Ovary (tissue), 9 donors: ENCODE measurements around the gene CRYBG2. TPM values are rescaled to one million over a fixed set of nuclear protein-coding genes. Genes with fewer than 3 reads are reported as not detected.

Experiments used
- DNase-seq, 5 donors: peaks; one replicate each; pipeline ENCODE4 v3.0.0-alpha.2; 2019 to 2020
- H3K27ac ChIP-seq, 2 donors: fragments of 200-600 bp; one replicate each; pipeline versions ENCODE4 v1.5.1 to v1.8.0; 2019 to 2022
- H3K27me3 ChIP-seq: fragments of 200-600 bp; one replicate; pipeline ENCODE4 v1.8.0; 2022
- H3K36me3 ChIP-seq: fragments of 200-600 bp; sonication (generic); one replicate; pipeline ENCODE4 v1.5.1; 2019
- H3K4me1 ChIP-seq: one replicate; pipeline ENCODE4 v1.8.1; 2013; ENCODE audit warnings: mild to moderate bottlenecking, moderate library complexity; ENCODE audit not compliant: insufficient read depth
- H3K4me3 ChIP-seq: fragments of 200-600 bp; sonication (generic); one replicate; pipeline ENCODE4 v1.5.1; 2017
- H3K9me3 ChIP-seq, 2 donors: fragments of 200-600 bp in 1 of 2; sonication (generic) in 1 of 2; one replicate each; pipeline versions ENCODE4 v1.5.1 to v1.8.1; 2013 to 2019; ENCODE audit warnings: mild to moderate bottlenecking in 1 of 2, moderate library complexity in 1 of 2
- CTCF ChIP-seq, 3 donors: fragments of 450-650 bp in 2 of 3; fragments of 200-600 bp in 1 of 3; IDR thresholded peaks; one replicate each; pipeline versions ENCODE4 v1.5.1 to v1.8.0; 2016 to 2022; ENCODE audit warnings: antibody characterized with exemption in 3 of 3, mild to moderate bottlenecking in 1 of 3
- EP300 ChIP-seq: sonication (generic); formaldehyde crosslinking; IDR thresholded peaks from one replicate; pipeline ENCODE4 v1.6.1; 2017; ENCODE audit warnings: antibody characterized with exemption
- POLR2A ChIP-seq: fragments of 450-650 bp; IDR thresholded peaks from one replicate; pipeline ENCODE4 v1.6.1; 2017; ENCODE audit warnings: antibody characterized with exemption, mild to moderate bottlenecking, moderate library complexity
- WGBS, 3 donors: extraction: QIAGEN DNeasy Blood & Tissue Kit in 1 of 3; methylation state at CpG; one replicate each; pipeline versions ENCODE4 v1.1.5 to v1.1.7; 2013 to 2017; 5-methylcytosine and 5-hydroxymethylcytosine counted together
- intact Hi-C, 4 donors: fragments of 100-400 bp; cut with DNase I; formaldehyde crosslinking; loops; one replicate each; pipeline versions ENCODE4 v1.11.0 to v1.15.1; 2022 to 2023
- polyA plus RNA-seq, 2 donors: library from polyadenylated mRNA; stranded (reverse); fragments of 200-250 nt in 1 of 2; fragments of 350-450 nt in 1 of 2; fragmentation: Illumina TruSeq in 1 of 2; extraction: RNeasy Lipid Tissue Mini Kit (QIAGEN cat#74804) in 1 of 2; gene quantifications; one replicate each; pipeline ENCODE4 v1.2.3, GENCODE V29; 2013 to 2014
- total RNA-seq, 7 donors: library from RNA; depleted of rRNA in 2 of 7; stranded (reverse); fragments of >200 nt in 2 of 7; fragmentation: NEBNext Ultra II Directional in 3 of 7; extraction: Animal tissue kit (Norgen Biotek cat#: 25700) in 3 of 7; gene quantifications; one replicate each; pipeline versions ENCODE4 v1.1.0 to v1.2.4, GENCODE V29; 2016 to 2023
- donor health status: DM: no; HTN: no; CAD: no; lungs with moderate emphysema.
- donor health status: DM: no; HTN: no; CAD: no.
- donor health status: Bipolar disorder and iron deficiency.
- donor health status: DM: yes; HTN: yes; CAD: no.
- donor health status: DM: no; HTN: no; CAD: no.
- donor health status: DM: yes; HTN: yes; CAD: no.

The CRYBG2 gene
- total and polyA plus RNA-seq, 9 donors, result 0.11 to 2.3 (median 0.23) TPM; not detected in 6

GRCh38 chr1:26361605-26362122 lies 7.7 kb upstream of the CRYBG2 start:
- DNase-seq, result no peak
- Histone ChIP-seq H3K4me1 (peaks cover 2% of the 10 kb centered on the region), H3K4me3 (no peak overlapping the region), H3K9me3 (no peaks in the 10 kb centered on the region), H3K36me3 (no peaks in the 10 kb centered on the region), H3K27ac (no peak overlapping the region), H3K27me3 (no peaks in the 10 kb centered on the region)
- intact Hi-C loops, result no loop called here
- TF ChIP-seq POLR2A, result no peak
- TF ChIP-seq CTCF (IDR thresholded peaks at IDR 0.05), result no peak
- TF ChIP-seq EP300, result no peak
- 84 to 89% (median 86%) methylated on average over 12 of the region's 12 CpGs for WGBS, 3 donors

GRCh38 chr1:26360807-26361604 lies 7.1 kb upstream of the CRYBG2 start:
- DNase-seq, result no peak
- H3K27me3 ChIP-seq, result no peaks in the 10 kb centered on the region
- intact Hi-C loops, result no loop called here
- 43 to 60% (median 45%) methylated on average over 27 of the region's 27 CpGs for WGBS, 3 donors
- no peak for TF ChIP-seq POLR2A
- TF ChIP-seq CTCF (IDR thresholded peaks at IDR 0.05), result no peak
- TF ChIP-seq EP300, result no peak
- H3K4me1 ChIP-seq, result peaks cover 2% of the 10 kb centered on the region
- H3K9me3 ChIP-seq, result no peaks in the 10 kb centered on the region
- H3K27ac ChIP-seq, result no peak overlapping the region
- no peaks in the 10 kb centered on the region for H3K36me3 ChIP-seq
- H3K4me3 ChIP-seq, result no peak overlapping the region

- no peak for DNase-seq
- WGBS, 3 donors, result 1 to 2% (median 2%) methylated on average over 56 to 67 of the region's 67 CpGs
These were observed 6.3 kb upstream of the CRYBG2 start for GRCh38 chr1:26359981-26360806.

More at GRCh38 chr1:26359981-26360806, 6.3 kb upstream of the CRYBG2 start:
- H3K27ac ChIP-seq, result no peak overlapping the region
- TF ChIP-seq POLR2A (no peak), EP300 (no peak), CTCF (IDR thresholded peaks at IDR 0.05) (no peak)
- H3K27me3 ChIP-seq, result no peaks in the 10 kb centered on the region
- intact Hi-C loops, result no loop called here
- H3K36me3 ChIP-seq, result no peaks in the 10 kb centered on the region
- peaks cover 2% of the 10 kb centered on the region for H3K4me1 ChIP-seq
- H3K9me3 ChIP-seq, result no peaks in the 10 kb centered on the region
- no peak overlapping the region for H3K4me3 ChIP-seq
